Measurements from ENCODE around the gene UBE2O. TPM values are rescaled to one million over a fixed set of nuclear protein-coding genes. Genes with fewer than 3 reads are reported as not detected.

Gene UBE2O
- total RNA-seq, 1 donor from 2014 or later = 37.5 TPM

DNA sequence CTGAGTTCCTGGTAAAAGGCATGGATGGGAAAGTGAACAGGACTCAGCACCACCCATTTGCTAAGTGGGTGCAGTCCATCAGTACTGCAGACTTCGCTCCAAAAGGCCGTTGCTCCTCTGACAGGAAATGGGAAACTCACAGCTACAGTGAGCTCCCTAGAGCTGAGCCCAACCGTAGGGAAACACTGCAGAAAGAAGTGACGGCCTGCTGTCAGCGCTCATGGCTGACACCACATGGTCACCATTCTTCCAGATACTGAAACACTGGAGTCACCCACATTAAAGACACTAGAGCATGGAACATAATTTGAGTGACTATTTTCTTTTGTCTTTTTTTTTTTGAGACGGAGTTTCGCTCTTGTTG lies 31.9 kb downstream of the UBE2O start:
- FAIRE-seq (no peak), DNase-seq (ENCODE audit: low spot score in 2 of 2) (no peak)

GRCh38 chr17:76420356-76421043 lies 32.5 kb downstream of the UBE2O start:
- DNase-seq (ENCODE audit: low spot score in 2 of 2) = no peak

GRCh38 chr17:76419576-76420260 lies 33.2 kb downstream of the UBE2O start:
- no peak for FAIRE-seq
- no peak for DNase-seq (ENCODE audit: low spot score in 2 of 2)

More at GRCh38 chr17:76420356-76421043, 32.5 kb downstream of the UBE2O start:
- no peak for FAIRE-seq

DNA sequence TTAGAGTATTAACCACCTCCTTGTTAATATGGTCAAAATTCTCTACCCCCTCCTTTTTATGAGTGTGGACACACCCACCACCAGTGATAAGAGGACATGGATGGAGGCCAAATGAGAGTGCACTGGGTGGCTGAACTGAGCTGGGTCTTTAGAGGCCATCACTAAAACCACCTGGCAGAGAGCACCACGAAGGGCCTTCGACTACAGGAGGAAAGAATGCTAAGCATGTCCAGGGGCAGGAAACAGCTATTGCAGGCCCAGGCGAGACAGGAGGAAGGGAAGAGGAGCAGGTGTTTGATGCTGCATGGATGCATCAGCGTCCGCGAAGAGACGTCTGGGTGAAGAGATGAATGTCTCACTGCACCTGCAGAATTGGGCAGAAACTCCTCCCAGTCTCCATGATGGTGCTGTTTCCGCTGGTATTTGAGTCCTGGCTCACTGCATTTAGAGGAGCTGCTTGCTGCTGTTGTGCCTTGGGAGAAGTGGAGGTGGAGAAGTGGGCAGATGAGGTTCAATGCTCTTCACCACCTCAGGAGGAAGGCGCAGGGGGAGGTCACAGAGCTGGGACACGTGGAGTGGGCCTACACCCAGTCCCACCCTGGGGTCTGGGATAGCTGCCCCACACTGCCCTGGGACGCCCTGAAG lies 35.3 kb downstream of the UBE2O start:
- FAIRE-seq = no peak
- no peak for DNase-seq (ENCODE audit: low spot score in 2 of 2)

- FAIRE-seq (no peak), DNase-seq (ENCODE audit: low spot score in 2 of 2) (no peak)
Measured at GRCh38 chr17:76416899-76417298, 36.1 kb downstream of the UBE2O start.

- DNase-seq (ENCODE audit: low spot score in 2 of 2) (no peak), FAIRE-seq (no peak)
Measured at GRCh38 chr17:76416457-76416856, 36.5 kb downstream of the UBE2O start.

- no peak for FAIRE-seq
- no peak for DNase-seq (ENCODE audit: low spot score in 2 of 2)
Measured at GRCh38 chr17:76415786-76416185, 37.2 kb downstream of the UBE2O start.

DNA sequence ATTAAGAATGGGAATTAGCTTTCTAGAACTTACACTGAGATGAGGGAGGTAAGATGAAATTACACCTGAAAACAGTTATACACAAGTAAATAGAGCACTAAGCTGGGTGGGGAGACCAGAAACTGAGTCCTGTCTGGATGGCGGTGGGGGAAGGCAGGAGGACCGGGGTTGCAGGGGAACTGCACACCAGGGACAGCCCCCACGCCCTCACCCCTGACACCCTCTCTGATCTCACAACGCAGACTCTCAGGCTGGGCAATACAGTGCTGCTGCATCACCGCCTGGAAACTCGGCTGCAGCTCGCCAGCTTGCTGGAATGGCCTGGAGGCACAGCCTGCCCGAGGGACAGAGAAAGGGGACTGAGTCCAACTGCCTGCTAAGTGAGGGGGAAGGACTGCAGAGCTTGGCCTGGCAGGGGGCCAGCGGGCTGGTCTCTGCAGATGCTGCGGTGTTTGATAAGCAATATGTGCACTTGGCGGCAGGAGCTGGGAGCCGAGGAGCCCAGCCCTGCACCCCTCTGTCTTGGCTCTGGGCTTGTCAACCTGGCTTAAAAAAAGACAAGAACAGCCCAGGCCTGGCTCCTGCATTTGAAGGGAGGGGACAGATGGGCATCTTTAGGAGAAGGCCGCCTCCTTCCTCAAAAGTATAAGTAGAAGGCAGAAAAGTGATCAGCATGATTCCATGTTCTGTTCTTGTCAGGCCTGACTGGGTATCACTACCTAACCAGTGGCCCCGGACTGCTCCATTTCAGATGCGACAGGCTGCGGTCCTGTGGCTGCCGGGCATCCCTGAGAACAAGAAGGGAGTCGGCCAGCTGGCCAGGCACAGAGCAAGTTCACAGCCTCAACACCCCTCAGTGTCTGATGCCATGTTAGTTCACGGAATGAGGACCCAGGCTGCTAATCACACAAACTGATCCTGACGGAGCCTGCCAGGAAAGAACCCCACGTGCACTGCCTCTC lies 38.3 kb downstream of the UBE2O start:
- FAIRE-seq (no peak), DNase-seq (ENCODE audit: low spot score in 2 of 2) (peak in 1 of 2 donors; percentile 64)

DNA sequence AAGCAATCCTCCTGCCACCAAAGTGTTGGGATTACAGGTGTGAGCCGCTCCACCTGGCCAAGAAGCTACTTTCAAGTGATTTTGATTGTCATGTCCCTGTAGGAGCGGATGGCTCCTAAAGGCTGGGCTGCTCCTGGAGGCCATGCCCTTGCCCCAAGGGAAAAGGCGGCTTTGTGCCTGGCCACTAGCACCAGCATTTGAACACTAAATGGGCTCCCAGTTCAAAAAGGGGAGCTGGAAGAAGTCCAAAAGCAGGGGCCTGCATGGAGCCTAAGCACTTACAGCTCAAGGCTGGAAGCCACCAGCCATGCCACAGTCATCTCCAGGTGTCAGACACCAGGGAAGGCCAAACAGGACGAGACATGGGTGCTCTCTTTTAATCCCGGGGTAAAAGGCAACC lies 41.7 kb downstream of the UBE2O start:
- no peak for DNase-seq (ENCODE audit: low spot score in 2 of 2)
- no peak for FAIRE-seq

GRCh38 chr17:76410328-76410965 lies 42.5 kb downstream of the UBE2O start:
- FAIRE-seq (no peak), DNase-seq (ENCODE audit: low spot score in 2 of 2) (no peak)

DNA sequence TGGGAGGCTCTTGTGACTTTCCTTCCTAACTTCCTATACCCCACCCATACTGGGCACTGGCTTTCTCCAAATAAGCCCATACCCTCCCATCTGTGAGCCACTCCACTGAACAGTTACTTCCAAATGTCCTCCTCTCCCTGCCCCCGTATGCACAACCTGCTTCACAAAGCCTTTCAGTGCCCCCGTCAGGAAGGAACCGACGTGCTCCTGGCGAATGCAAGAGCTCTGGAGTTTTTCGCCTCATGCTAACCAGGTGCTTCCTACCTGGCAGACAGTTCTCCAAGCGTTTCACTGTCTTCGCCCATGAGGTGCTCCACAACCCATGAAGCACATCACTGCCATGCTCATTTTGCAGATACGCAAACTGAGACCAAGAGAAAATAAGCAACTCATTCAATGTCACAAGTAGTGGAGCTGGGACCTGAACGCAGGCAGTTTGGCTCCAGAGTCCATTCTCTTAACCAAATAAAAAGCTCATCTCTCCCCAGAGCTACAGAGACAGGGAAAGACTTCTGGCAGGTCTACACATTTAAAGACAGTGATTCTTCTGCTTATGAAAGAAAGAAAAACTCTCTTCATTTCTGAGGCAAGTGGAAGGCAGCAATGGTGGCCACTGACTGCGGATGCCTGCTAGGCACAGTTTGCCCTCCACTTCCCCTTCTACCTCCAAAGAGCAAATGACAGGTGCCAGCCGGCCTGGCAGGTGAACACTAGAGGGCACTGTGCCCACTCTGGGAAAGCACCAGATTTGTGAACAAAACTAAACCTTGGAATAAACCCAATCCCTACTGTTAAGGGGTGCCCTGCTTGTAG lies 44.7 kb downstream of the UBE2O start:
- DNase-seq (ENCODE audit: low spot score in 2 of 2) = no peak
- FAIRE-seq = no peak

DNA sequence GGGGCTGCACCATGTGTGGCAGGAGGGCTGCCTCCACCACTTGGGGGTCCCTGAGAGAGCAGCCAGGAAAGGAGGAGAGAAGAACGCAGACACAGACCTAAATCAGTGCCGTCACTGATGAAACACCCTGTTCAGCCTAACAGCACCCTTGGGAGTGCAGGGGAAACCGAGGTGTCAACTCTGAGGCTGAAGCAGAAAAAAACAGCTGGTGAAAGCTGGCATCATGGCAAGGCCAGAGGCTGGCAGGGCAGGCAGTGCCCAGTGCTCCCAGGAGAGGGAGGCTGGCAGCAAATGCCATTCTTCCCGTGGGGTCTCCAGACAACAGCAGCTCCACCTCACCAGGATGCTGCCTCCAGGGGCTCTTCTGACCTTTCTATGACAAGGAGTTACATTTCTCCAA lies 45.4 kb downstream of the UBE2O start:
- DNase-seq (ENCODE audit: low spot score in 2 of 2) = no peak

DNA sequence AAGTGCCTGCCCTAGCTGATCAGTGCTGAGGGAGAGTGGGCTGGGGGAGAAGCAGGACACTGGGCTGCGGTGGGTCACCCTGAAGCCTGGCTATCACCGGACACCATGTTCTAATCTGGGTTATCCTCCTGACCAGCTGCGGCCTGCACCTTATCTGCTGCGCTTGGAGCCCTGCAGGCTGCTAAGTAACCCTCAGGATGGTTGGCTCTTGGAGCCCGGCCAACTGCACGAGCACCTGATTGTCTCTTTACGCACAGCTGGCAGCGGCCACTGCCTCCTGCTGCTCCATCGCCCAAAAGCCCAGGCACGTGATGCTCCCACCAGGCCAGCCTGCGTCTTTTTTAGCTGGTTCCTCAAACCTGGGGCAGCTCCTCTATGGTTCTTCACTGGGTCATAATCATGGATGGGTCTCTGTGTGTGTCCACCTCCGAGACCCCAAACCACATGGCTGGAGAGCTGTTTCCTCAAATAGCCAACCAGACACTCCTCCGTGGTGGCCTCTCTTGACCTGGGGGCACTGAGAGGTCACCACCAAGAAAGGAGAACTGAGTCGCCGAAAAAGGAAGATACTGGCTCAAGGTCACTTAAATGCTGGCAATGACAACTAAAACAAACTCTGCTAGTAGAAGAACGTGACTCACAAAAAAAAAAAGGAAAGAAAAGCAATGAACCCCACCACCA lies 46.8 kb downstream of the UBE2O start:
- DNase-seq (ENCODE audit: low spot score in 2 of 2) (no peak), FAIRE-seq (no peak)

More for the DNA sequence above, 45.4 kb downstream of the UBE2O start:
- no peak for FAIRE-seq

DNA sequence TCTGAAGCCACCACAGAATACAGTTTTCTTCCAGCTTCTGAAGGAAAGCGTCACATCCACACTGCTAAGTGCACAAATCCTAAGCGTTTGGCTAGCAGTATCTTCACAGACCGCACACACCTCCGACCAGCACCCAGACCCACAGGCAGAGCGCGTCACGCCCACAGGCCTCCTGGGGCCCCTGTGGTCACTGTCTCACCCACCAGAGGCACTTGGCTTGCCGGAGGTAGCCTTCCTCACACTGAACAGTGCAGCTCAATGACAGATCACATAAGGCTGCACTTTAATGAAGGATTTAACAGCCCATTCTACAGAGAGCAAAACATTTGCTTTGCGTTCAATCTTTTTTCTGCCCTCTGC lies 47.4 kb downstream of the UBE2O start:
- FAIRE-seq (no peak), DNase-seq (ENCODE audit: low spot score in 2 of 2) (no peak)

- no peak for DNase-seq (ENCODE audit: low spot score in 2 of 2)
- FAIRE-seq = no peak
Measured at GRCh38 chr17:76404976-76405563, 47.9 kb downstream of the UBE2O start.

- DNase-seq (ENCODE audit: low spot score in 2 of 2) = no peak
- FAIRE-seq = no peak
Measured at GRCh38 chr17:76404256-76404655, 48.7 kb downstream of the UBE2O start.

DNA sequence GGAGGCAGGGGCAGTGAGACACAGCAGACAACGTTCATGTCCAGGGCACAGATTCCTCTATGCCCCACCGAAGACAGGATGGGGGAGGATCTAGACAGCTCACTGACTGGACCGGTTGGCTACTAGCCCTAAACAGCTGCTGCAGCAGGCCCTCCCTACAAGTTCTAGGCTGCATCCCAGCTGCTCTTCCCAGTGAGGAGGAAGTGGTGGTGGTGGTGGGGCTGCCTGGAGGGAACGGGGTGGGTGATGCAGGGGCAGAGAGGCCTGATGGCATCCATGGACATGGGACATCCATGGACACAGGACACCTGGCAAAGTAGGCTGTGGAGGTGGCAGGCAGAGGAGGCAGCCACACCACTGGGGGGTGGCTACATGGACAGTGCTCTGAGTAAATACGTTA lies 50.2 kb downstream of the UBE2O start:
- no peak for DNase-seq (ENCODE audit: low spot score in 2 of 2)
- no peak for FAIRE-seq

All from frontal cortex (tissue), 4 donors.